NCI-H2227 treated with DMSO at 0.1 percent for 48 hours (cell line): Measurements from ENCODE around the gene FRMD8.
A peak's percentile ranks its signal among the peaks of the same experiment; 100 is the strongest.

Source experiments
- DNase-seq: peaks from one replicate; lab custom pipeline; 2025; lab: John Stamatoyannopoulos, UW

Gene FRMD8, protein sequence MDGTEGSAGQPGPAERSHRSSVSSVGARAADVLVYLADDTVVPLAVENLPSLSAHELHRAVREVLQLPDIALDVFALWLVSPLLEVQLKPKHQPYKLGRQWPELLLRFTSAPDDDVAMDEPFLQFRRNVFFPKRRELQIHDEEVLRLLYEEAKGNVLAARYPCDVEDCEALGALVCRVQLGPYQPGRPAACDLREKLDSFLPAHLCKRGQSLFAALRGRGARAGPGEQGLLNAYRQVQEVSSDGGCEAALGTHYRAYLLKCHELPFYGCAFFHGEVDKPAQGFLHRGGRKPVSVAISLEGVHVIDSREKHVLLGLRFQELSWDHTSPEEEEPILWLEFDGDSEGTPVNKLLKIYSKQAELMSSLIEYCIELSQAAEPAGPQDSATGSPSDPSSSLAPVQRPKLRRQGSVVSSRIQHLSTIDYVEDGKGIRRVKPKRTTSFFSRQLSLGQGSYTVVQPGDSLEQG

DNA sequence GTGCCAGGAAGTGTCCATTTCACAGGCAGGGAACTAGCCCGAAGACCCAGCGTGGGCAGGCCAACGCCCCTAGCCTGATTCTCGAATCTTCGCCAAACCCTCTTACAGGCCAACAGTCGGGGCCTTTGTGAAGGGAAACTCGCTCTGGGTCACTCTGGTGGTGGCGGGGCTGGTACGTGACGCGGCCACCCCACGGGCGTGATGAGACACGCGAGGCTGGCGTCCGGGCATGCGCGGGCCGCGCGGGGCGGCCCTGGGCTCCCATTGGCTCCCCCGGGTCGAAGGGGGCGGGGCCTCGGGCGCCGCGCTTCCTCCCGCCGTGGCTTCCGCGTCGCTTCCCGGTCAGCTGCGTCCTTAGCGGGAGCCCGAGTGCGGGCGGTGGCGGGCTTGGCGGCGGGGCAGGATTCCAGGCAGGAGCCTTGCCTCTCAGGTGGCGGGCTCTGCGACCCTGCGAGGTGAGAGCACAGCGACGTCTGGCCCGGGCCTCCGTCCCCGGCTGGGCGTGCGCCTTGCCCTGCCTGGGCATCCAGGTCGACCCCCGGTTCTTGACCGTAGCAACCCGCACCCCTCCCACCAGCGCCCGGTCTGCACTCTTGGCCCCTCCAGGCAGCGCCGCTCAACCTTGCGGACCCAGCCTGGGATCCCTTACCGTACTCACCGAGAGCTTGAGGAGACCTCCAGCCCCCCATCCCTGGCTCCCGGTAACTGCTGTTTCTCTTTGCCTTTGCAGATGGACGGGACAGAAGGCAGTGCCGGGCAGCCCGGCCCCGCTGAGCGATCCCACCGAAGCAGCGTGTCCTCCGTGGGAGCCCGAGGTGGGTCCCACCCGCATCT is at the start of gene FRMD8:
Gene FRMD8 (plus strand): TSS at position 331 of the 834 bp plus-strand sequence. CDS start 400 bp downstream, at position 731.
- peak; percentile 61 for DNase-seq

DNA sequence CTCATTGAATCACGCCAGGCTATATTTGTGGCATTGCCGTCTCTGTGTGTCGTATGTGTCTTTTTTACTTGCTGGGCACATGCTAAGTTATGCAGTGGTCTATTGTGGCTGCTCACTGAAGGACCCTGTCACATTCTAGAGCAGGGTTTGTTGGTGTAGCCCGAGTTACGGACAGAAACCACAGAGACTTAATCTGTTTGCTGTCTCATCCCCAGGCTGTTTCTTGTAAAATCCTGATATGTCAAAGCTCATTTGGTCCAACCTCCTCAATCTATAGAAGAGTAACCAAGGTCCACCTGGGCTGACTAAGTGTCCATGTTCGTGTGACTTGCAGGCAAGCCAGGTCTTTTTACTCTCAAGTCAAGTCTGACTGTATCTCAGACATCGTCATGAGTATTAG is 47.8 kb upstream of the FRMD8 start:
- no peak for DNase-seq

DNA sequence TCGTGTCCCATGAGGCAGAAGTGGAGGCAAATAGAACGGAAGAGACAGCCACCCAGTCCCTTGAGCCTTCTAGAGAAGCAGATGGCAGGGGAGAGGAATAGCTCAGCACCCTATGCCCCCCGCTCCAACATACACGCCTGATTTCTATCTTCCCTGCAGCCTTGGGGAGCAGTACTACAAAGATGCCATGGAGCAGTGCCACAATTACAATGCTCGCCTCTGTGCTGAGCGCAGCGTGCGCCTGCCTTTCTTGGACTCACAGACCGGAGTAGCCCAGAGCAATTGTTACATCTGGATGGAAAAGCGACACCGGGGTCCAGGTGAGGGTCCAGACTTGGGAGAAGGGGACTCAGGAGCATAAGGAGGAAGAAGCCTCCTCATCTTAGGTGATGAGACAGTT is 46.2 kb upstream of the FRMD8 start:
- no peak for DNase-seq

DNA sequence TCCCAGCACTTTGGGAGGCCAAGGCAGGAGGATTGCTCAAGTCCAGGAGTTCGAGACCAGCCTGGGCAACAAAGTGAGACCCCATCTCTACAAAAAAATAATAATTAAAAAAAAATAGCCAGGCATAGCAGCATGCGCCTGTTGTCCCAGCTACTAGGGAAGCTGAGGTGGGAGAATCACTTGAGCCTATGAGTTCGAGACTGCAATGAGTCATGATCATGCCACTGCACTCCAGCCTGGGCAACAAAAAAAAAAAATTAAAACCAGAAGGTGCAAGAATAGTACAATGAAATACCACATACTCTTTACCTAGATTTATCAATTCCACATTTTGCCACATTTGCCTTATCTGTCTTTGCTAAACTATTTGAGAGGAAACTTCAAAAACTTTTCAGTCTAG is 44.6 kb upstream of the FRMD8 start:
- no peak for DNase-seq

DNA sequence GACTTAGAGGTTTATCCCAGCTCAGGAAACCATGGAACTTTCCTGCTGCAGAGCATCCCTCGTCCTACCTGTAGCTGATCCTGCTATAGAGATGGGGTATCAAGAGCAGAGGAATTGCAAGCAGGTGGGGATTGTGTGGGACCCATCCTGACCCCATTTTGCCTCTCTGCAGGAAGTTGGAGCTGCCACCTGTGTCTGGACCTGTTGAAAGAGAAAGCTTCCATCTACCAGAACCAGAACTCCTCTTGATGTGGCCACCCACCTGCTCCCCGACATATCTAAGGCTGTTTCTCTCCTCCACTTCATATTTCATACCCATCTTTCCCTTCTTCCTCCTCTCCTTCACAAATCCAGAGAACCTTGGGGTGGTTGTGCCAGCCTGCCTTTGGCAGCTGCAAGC is 34.9 kb upstream of the FRMD8 start:
- DNase-seq: no peak

DNA sequence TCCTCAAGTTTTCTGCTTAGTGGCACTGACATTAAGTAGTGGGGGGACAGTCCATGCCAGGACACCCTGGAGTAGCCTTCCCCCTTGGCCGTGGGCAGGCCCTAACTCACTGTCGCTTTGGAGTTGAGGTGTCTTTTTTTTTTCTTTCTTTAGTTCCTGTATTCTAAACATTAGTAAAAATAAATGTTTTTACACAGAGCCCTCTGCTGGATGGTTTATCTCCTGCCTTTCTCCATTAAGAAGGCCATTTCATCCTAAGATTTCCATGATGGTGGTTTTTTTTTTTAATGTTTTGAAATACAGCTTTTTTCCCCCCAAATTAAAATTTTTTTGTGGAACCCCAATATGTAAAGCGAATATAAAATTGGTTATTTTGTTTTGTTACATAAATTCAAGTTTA is 33.7 kb upstream of the FRMD8 start:
- no peak for DNase-seq

DNA sequence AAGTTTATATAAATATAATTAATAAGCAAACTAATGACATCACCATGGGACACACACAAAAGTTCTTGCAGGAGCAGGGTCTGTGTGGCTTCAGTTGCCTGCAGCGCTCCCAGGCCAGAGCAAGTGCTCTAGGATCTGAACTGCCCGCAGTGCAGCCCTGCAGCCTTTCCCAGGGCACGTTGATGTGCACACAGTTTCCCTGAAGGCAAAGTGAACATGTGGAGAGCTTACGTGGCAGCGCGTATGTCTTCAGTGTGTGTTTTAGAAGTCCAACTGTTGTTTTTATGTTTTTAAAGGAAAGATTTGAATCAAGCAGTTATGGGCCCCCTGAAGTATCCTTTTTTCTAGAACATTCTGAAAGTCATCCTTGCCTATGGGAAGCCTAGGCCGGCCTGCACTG is 33.1 kb upstream of the FRMD8 start:
- DNase-seq: no peak

DNA sequence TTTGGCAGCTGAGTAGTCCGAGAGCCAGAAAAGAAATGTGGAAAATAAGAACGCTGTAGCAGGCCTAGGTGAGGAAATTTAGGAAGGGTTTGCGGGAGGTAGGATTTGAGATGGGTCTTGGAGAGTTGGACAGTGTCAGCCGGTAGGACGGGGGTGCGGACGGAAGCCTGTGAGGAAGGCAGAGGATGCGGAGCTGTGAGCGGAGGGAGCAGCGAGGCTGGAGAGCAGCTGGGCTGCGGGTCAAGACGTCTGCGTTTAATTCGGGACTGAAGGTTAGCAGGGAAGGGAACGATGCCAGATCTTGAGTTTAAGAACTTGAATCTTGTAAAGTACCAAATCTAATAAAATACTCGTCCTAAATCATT is 32.6 kb upstream of the FRMD8 start:
- peak; percentile 69 for DNase-seq

DNA sequence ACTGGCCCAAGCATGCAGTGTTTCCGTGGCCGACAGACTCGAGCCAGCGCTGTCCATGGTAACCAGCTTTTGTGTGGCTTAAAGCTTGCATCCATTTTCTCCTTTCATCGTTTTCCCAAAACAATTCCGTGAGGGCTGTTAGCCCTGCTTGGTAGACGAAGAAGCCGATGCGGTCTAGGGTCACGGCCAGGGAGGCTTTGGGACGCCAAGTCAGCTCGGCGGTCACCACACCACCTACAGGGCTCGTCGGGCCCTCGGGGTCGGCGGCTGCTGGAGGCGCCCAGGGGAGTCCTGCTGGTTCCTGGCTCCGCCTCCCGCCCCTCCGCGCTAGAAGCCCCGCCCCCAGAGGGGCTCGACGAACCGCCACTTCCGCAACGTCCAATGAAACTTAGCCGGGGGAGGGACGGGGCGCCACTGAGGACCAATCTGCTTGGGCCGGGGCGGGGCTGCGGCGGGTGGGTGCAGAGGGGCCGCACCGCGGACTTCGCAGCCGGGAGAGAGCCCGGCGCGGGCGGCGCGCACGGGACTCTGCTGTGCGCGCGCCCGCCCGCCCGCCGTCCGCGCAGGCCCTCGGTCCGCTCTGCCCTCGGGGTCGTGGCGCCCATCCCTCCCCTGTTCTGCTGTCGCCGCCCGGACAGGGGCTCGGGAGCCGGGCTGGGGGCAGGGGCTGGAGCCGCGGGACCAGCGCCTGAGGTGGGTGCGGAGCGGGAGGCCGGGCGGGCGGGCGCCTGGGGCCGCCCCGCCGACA is 32.0 kb upstream of the FRMD8 start, which contains the start of gene TIGD3:
Gene TIGD3 (plus strand): TSS at position 487 of the 748 bp plus-strand sequence. CDS start 1,058 bp downstream, outside the sequence.
- DNase-seq: peak; percentile 97

DNA sequence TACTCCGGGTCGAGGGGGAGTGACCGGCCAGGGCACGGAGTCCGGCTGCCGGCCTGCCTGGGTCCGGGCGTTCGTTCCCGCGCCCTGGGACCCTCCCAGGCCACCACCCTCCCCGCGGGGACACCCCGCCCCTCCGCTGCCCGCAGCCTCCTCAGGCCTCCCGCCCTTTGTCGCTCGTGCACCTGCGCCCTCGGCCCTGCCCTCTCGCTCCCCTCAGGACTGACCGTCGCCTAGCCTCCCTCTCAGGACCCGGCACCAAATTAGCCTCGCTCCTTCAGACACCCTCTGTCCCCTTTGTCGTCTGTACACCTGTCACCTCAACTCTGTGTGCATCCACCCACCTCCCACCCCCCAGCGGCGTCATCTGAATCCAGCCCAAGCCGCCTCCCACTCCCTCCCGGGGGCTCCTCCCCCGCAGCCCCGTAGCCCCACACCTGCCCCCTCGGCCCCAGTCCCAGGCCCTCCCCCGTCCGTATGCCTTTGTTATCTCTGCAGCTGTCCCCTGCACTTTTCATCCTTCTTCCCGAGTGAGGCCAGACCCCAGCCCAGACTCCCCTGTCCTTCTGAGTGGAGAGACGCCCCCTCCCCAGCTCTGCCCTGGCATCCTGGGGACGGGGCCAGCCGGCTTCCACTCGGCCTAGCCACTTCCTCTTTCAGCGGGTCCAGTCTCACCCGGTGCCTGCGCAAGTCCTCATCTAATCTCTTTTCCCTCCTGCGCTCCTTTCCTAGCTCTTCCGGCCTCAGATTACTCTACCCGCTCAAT is 31.2 kb upstream of the FRMD8 start:
- DNase-seq: peak; percentile 38

DNA sequence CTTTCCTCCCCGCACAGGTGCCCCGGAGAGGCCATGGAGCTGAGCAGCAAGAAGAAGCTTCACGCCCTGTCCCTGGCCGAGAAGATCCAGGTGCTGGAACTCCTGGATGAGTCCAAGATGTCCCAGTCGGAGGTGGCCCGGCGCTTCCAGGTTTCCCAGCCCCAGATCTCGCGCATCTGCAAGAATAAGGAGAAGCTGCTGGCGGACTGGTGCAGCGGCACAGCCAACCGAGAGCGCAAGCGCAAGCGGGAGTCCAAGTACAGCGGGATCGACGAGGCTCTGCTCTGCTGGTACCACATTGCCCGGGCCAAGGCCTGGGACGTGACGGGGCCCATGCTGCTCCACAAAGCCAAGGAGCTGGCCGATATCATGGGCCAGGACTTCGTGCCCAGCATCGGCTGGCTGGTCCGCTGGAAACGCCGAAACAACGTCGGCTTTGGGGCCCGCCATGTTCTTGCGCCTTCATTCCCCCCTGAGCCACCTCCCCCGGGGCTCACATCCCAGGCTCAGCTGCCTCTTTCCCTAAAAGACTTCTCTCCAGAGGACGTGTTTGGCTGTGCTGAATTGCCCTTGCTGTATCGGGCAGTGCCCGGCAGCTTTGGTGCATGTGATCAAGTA is 30.6 kb upstream of the FRMD8 start:
- DNase-seq: no peak

DNA sequence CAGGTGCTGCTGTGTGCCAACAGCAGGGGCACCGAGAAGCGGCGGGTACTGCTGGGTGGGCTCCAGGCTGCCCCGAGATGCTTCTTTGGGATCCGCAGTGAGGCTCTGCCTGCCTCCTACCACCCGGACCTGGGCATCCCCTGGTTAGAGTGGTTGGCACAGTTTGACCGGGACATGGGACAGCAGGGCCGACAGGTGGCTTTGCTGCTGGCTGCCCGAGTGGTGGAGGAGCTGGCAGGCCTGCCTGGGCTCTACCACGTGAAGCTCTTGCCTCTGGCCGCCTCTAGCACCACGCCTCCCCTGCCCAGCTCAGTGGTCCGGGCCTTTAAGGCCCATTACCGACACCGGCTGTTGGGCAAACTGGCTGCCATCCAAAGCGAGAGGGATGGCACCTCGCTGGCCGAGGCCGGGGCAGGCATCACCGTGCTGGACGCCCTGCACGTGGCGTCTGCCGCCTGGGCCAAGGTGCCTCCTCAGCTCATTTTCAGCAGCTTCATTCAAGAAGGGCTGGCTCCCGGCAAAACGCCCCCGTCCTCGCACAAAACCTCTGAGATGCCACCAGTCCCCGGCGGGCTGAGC is 30.0 kb upstream of the FRMD8 start:
- DNase-seq: no peak

DNA sequence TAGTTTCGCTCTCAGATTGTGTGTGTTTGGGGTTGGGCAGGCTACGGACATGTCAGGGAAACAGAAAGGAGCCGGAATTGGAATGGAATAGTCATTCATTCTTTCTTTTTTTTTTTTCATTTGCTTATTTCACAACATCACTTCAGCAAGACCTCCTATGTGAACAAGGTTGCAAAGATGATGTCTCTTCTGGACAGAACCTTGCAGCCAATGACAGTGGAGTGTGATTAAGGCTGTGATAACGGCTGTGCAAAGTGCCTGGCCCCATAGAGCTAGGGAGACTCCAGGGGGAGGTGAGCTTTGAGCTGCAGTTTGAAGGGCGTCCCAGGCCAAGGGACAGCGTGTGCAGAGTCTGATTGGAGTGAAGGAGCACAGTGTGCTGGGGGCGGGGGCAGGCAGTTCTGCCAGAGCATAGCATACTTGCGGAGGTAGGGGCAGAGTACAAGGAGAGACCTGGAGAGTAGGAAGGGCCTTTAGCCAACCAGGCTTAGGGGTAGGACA is 28.5 kb upstream of the FRMD8 start:
- DNase-seq: no peak

DNA sequence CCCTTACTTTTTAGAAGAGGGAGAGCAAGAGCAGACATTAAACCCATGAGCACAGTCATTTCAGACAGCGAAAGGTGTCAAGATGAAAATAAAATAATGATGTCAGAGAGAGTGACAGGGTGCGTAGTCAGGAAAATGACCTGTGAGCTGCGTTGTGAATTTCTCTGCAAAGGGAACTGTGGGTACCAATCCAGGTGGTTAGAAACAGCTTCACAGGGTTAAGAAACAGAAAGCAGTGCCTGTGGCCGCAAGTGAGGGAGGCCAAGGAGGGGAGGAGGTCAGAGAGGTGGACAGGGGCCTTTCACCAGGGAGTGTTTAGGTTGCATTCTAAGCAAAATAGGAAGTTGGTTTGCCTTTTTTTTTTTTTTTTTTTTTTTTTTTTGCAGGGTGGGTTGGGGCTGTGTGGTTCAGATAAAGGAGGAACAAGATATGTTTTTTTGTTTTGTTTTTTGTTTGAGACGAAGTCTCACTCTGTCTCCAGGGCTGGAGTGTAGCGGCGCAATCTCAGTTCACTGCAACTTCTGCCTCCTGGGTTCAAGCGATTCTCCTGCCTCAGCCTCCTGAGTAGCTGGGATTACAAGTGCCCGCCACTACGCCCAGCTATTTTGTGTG is 24.0 kb upstream of the FRMD8 start:
- no peak for DNase-seq

DNA sequence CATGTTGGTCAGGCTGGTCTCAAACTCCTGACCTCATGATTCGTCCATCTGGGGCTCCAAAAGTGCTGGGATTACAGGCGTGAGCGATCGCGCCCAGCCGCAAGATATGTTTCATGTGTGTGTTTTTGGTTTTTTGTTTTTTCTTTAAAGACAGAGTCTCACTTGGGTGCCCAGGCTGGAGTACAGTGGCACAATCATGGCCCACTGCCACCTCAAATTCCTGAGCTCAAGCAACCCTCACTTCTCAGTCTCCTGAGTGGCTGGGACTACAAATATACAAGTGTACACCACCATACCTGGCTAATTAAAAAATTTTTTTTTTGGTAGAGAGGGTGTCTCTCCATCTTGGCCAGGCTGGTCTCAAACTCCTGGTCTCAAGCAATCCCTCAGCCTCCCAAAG is 23.5 kb upstream of the FRMD8 start:
- DNase-seq: no peak

DNA sequence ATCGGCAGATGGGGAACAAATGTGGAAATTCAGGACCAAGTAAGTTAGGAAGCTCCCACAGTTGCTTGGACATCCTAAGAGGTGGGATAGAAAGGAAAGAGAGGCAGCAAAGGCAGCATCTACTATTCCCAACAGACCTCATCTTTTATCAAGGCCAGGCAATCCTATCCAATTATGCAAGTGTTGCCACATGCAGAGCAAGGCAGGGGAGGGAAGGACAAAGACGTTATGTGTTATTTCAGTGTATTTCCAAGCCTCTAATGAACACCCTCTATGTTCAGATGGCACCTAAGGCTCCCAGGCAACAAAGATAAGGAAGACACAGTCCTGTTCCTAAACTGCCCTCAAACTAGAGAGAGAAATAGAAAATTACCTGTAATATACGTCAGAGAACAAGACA is 22.7 kb upstream of the FRMD8 start:
- DNase-seq: peak; percentile 60

DNA sequence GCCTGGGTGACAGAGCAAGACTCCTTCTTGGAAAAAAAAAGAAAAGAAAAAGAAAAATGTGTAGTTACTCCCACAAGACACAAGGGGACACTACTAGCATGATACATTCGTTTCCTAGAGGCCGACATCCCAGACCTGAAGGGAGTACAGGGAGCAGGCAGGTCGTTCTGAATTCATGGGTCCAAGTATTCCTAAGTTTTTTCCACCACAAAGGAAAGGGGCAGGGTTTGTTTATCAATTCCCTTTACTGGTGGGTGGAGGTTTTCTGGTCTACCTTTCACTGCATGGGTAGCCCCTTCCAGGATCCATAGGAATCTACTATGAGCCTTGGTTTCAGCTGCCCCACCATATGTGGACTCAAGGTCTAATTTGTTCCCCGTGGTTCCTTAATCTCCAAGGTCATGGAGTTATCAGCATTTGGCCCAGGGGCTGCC is 20.1 kb upstream of the FRMD8 start:
- peak; percentile 82 for DNase-seq

DNA sequence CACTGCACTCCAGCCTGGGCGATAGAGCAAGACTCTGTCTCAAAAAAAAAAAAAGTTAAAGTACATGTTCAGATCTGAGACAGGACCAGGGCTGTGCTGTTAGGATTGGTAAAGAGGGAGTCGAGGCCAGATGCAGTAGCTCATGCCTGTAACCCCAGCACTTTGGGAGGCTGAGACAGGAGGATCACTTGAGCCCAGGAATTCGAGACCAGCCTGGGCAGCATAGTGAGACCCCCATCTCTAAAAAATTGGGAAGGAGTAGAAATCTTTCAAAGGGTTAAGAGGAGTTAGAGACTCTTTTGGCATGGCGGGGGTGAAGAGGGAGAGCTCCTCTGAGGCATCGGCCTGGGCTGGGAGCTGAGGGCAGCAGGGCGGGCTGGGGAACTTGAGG is 15.8 kb upstream of the FRMD8 start:
- no peak for DNase-seq

DNA sequence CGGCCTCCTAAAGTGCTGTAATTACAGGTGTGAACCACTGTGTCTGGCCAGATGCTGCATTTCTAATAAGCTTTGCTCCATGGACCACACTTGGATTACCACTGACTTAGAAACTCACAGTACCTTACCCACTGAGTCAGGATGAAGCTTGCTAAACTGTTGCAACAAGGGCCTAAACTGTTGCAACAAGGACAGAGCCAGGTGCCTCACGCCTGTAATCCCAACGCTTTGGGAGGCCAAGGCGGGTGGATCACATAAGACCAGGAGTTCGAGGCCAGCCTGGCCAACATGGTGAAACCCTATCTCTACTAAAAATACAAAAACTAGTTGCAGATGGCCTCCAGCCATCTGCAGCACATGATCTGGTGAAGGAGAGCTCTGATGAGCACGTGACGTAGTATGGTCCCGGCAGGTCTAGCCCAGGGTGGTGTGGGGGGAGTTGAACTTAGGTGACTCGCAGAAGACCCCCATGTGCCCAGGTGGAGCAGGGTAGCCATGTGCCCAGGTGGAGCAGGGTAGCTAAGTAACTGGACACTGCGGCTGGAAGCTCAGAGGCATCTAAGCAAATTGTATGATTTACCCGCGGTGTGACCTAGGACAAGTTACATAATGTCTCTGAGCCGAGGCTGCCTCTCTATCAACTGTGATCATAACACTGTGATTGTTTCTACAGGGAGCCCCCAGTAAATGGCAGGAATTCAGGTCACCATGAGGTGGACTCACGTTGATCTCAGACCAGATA is 12.4 kb upstream of the FRMD8 start:
- DNase-seq: no peak
